ENCODE measurements around the gene BTBD16. TPM values are rescaled to one million over a fixed set of nuclear protein-coding genes. Genes with fewer than 3 reads are reported as not detected.

BTBD16 gene
- polyA plus RNA-seq, 4 donors: 0.66 to 1.8 (median 1.1) TPM

Other genes starting within 250 kb of the BTBD16 start
- 100 to 1,000 TPM in 3 of 4 donors, 10 to 100 TPM in 1; 93.3 to 105 (median 102) TPM for gene PLEKHA1, start 103.4 kb downstream of the BTBD16 start, polyA plus RNA-seq (ENCODE audit: insufficient read length in 4 of 4)
- gene ARMS2, start 183.4 kb downstream of the BTBD16 start, polyA plus RNA-seq (ENCODE audit: insufficient read length in 4 of 4): under 1 TPM in 3 of 4 donors, not detected in 1; 0.21 to 0.67 (median 0.28) TPM
- gene HTRA1, start 190.3 kb downstream of the BTBD16 start, polyA plus RNA-seq (ENCODE audit: insufficient read length in 4 of 4): 100 to 1,000 TPM; 183 to 212 (median 207) TPM

Measured in right renal pelvis (tissue), 4 donors.